NB4 (cell line): ENCODE data around the gene TPP2.

ENCODE experiments used
- MYC ChIP-seq: IDR thresholded peaks from 2 replicates; pipeline ENCODE4 v1.6.1; 2011; ENCODE audit warnings: low read depth, low read length
- POLR2A ChIP-seq: IDR thresholded peaks from 2 replicates; pipeline ENCODE4 v1.6.1; 2011; ENCODE audit warnings: mild to moderate bottlenecking; ENCODE audit not compliant: insufficient read length; ENCODE audit errors: extremely low read depth
- TF ChIP-seq, protein P1 (sequence below): IDR thresholded peaks from one replicate; pipeline ENCODE4 v1.5.1; 2012; ENCODE audit warnings: low read depth, low read length
- TF ChIP-seq, protein P2 (sequence below): IDR thresholded peaks from 2 replicates; pipeline ENCODE4 v1.6.1; 2011; ENCODE audit warnings: low read depth, low read length

DNA sequence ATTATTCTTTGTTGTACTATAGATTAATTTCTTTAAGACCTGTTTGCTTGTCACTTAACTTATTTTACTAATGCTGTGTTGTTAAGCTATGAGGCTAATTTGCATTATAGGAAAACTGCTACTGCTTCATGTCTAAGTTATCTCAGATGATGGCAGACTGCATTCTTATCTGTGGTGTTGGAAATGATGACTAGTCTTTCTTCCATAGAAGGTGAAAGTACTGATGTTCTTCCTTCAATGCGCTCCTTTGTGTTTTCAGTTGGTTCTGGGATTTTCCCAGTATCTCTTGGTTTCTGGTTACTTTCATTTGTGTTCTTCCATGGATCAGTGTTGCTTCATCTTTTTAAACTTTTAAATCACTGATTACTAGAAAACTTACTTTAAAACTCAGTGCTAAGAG, 46.9 kb downstream of the TPP2 start:
- TF ChIP-seq, protein P1, sequence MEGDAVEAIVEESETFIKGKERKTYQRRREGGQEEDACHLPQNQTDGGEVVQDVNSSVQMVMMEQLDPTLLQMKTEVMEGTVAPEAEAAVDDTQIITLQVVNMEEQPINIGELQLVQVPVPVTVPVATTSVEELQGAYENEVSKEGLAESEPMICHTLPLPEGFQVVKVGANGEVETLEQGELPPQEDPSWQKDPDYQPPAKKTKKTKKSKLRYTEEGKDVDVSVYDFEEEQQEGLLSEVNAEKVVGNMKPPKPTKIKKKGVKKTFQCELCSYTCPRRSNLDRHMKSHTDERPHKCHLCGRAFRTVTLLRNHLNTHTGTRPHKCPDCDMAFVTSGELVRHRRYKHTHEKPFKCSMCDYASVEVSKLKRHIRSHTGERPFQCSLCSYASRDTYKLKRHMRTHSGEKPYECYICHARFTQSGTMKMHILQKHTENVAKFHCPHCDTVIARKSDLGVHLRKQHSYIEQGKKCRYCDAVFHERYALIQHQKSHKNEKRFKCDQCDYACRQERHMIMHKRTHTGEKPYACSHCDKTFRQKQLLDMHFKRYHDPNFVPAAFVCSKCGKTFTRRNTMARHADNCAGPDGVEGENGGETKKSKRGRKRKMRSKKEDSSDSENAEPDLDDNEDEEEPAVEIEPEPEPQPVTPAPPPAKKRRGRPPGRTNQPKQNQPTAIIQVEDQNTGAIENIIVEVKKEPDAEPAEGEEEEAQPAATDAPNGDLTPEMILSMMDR, result no peak
- TF ChIP-seq POLR2A (no peak), MYC (no peak)
- TF ChIP-seq, protein P2, sequence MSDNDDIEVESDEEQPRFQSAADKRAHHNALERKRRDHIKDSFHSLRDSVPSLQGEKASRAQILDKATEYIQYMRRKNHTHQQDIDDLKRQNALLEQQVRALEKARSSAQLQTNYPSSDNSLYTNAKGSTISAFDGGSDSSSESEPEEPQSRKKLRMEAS, result no peak
